Measurements from ENCODE around the gene YWHAE.
A peak's percentile ranks its signal among the peaks of the same experiment; 100 is the strongest.
"Not testable (repeated sequence)": the region's sequence is repeated elsewhere in the genome, so short reads cannot be mapped to it uniquely, and the experiment has no call there.

Gene YWHAE

GRCh38 chr17:1399679-1400512, at the start of gene YWHAE:
YWHAE (minus strand) TSS chr17:1400222; CDS start chr17:1400110, 112 bp downstream.
- peak; percentile 93 for DNase-seq

GRCh38 chr17:1449412-1449967, 49.5 kb upstream of the YWHAE start:
- no peak for DNase-seq

DNA sequence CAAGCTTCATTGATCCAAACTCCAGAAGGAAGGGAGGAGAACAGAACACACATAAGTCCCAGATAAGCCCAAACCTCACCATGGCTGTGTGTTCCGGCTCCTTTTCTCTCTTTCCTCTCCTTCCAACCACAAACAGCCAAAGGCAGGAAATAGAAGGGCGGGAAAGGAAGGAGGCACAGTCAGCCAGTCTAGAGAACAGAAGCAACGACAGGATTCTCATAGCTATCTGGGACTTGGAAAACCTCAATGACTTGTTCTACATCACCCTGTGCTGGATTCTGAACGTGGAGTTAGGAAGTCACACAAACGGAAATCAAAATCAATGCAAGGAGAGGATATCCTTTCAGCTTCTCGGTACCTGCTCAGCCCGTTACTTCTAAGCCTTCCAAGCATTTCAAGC, 47.0 kb upstream of the YWHAE start:
- DNase-seq: no peak

DNA sequence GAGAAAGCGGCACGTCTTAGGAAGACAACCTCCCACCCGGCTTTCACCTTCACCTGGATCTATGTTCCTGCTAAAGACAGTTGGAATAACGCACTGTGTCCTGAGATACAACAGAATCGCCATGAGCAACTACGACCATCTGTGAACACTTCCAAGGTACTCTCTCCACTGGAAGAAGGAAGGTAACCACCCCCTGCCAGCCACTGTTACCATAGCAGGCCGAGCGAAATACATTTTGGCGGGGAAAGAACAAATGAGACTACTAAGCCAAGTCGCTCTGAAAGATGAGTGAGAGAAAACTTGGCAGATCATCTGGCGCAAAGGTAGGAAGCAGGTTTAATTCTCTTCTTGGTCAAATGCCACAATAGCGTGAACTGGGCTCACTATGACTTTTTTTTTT, 46.2 kb upstream of the YWHAE start:
- no peak for DNase-seq

DNA sequence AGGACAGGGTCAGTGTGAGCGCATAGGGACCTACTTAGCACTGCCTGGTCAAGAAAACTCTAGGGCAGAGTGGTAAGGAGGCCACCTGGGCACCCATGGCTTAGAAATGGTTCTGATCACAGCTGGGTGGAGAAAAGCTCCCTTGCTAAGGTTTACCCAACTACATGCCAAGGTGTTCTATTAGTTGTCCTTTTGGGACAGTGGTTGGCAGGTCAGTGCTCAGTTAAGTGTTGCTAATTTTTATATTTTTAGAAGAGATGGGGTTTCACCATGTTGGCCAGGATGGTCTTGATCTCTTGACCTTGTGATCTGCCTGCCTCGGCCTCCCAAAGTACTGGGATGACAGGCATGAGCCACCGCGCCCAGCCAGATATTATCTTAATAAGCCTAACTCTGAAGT, 45.7 kb upstream of the YWHAE start:
- not testable (repeated sequence) for DNase-seq

DNA sequence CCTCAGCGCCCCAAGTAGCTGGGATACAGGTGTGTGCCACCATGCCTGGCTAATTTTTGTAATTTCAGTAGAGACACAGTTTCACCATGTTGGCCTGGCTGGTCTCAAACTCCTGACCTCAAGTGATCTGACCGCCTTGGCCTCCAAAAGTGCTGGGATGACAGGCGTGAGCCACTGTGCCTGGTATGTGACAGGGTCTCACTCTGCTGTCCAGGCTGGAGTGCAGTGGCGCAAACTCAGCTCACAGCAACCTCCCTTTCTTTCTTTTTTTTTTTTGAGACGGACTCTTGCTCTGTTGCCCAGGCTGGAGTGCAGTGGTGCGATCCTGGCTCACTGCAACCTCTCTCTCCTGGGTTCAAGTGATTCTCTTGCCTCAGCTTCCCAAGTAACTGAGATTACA, 42.7 kb upstream of the YWHAE start:
- not testable (repeated sequence) for DNase-seq

DNA sequence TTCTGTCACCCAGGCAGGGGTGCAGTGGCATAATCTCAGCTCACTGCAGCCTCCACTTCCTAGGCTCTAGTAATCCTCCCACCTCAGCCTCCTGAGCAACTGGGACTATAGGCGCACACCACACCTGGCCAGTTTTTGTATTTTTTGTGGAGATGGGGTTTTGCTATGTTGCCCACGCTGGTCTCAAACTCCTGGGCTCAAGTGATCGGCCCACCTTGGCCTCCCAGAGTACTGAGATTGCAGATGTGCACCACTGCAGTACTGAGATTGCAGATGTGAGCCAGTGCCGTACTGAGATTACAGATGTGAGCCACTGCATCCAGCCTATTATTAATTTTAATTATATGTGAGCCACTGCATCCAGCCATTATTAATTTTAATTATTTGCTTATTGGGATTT, 42.2 kb upstream of the YWHAE start:
- DNase-seq: no peak

DNA sequence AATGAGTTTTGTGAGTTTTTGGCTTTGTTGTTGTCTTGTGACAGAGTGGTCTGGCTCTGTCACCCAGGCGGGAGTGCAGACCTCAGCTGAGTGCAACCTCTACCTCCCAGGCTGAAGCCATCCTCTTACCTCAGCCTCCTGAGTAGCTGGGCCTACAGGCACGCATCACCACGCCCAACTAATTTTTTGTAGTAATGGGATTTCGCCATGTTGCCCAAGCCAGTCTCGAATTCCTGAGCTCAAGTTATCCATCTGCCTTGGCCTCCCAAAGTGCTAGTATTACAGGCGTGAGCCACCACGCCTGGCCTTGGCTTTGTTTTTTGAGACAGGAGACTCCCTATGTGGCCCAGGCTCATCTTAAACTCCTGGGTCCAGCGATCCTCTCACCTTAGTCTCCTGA, 40.9 kb upstream of the YWHAE start:
- DNase-seq: no peak

GRCh38 chr17:1438593-1439083, 38.6 kb upstream of the YWHAE start:
- no peak for DNase-seq

DNA sequence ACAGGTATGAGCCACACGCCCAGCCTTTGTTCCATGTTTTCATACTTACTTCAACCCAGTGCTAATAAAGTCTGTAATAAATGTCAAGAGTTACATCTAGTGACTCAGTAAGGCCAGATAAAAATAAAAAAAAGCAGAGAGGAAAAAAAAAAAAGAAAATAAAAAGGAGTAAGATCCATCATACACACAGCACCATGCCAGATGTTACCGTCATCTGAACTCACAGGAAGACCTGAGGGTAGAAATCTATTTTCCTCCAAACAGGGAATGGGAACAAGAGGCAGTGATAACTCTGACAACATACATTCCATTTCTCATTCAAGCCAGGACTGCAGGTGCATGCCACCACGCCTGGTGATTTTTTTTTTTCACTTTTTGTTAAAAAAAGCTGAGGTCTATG, 35.3 kb upstream of the YWHAE start:
- no peak for DNase-seq

GRCh38 chr17:1434150-1434549, 34.1 kb upstream of the YWHAE start:
- no peak for DNase-seq

DNA sequence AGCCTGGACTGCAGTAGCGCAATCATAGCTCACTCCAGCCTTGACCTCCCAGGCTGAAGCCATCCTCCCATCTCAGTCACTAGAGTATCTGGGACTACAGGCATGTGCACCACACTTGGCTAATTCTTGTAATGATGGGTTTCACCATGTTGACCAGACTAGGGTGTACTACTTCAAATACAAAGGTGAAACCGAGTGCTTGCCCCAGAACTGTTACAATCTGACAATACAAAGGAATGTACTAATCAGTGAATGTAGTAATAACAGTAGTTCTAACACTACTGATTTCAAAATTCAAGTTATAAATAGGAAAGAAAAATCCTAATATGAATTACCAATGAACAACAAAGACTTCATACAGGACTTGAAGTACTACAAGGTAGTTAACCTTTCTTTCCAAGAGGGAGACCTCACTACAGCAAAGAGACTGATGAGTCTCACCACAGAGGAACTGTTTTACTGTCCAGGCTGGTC, 31.6 kb upstream of the YWHAE start:
- DNase-seq: no peak

DNA sequence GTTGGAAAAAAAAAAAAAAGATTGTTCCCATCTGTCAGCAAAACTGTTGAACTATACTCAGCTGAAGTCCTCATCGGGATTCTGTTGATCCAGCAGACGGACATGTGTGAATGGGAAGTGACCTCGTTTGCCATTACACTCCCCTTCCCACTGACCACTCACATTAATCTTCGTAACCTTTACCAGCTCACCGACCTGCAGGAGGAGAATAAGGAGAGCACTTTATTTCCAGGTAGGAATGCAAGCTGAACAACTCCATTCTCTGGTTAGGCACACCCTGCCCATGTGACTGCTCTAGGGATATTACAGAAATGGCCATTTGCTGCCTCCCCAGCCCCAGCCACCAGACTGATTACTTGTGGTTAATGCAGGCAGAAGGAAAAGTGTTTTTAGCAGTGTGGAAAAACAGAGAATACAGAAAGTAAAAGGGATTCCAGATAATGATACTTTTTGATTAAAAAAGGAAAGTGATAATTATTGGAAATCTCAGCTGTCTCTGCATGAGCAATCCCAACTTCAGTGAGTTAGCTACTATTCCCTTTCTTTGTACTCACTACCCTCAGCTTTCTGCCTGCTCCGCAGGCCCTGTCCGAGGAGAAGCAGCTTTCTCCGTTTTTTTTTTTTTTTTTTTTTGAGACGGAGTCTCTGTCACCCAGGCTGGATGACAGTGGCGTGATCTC, 23.6 kb upstream of the YWHAE start:
- DNase-seq: no peak

DNA sequence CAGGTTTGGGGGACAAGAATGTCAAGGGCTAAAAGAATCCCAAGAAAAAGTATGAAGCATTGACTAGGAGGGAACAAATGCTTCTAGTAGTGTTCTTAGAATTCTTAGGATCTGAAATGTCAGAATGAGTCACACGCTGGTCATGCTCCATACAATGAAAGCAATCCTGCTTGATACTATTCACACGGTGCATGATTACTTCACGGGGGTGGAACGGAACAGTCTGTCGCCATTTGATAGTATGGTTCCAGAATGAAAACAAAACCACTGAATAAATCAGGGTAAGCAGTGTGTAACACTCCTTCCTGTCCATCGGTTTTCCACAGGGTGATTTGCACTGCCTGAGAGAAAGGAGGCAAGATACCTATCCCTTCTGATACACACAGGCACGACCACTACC, 22.9 kb upstream of the YWHAE start:
- DNase-seq: no peak

GRCh38 chr17:1421470-1421869, 21.4 kb upstream of the YWHAE start:
- DNase-seq: no peak

- DNase-seq: no peak
Observed at GRCh38 chr17:1420981-1421380, 21.0 kb upstream of the YWHAE start.

GRCh38 chr17:1420163-1420562, 20.1 kb upstream of the YWHAE start:
- no peak for DNase-seq

- DNase-seq: not testable (repeated sequence)
Observed at GRCh38 chr17:1418476-1418875, 18.5 kb upstream of the YWHAE start.

- DNase-seq: no peak
Observed at GRCh38 chr17:1416414-1416813, 16.4 kb upstream of the YWHAE start.

GRCh38 chr17:1414634-1415033, 14.6 kb upstream of the YWHAE start:
- DNase-seq: no peak

GRCh38 chr17:1414001-1414574, 14.1 kb upstream of the YWHAE start:
- no peak for DNase-seq

DNA sequence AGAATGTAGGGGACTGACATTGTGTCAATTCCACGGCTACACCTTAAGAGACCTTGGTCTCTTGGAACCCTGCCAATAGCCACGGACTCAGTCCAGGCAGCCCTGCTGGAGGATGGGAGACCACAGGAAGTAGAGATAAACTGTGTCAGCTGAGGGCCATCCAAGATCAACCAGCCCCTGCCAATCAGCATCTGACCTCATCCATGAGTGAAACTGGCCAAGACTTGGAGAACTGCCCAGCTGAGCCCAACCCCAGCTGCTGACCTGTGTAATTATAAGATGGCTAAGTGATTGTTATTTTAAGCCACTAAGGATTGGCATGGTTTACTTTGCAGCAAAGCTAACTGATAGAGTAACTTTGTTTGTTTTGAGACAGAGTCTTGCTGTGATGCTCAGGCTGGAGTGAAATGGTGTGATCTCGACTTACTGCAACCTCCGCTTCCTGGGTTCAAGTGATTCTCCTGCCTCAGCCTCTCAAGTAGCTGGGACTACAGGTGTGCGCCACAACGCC, 13.3 kb upstream of the YWHAE start:
- DNase-seq: no peak
